ENCODE data around the gene MYCN.

GRCh38 chr2:15938803-15939555 lies 1.4 kb upstream of the MYCN start:
- no peak for TF ChIP-seq EZH2phosphoT487 (conservative IDR thresholded peaks at IDR 0.05; ENCODE audit: low read length)
- TF ChIP-seq, protein P1, sequence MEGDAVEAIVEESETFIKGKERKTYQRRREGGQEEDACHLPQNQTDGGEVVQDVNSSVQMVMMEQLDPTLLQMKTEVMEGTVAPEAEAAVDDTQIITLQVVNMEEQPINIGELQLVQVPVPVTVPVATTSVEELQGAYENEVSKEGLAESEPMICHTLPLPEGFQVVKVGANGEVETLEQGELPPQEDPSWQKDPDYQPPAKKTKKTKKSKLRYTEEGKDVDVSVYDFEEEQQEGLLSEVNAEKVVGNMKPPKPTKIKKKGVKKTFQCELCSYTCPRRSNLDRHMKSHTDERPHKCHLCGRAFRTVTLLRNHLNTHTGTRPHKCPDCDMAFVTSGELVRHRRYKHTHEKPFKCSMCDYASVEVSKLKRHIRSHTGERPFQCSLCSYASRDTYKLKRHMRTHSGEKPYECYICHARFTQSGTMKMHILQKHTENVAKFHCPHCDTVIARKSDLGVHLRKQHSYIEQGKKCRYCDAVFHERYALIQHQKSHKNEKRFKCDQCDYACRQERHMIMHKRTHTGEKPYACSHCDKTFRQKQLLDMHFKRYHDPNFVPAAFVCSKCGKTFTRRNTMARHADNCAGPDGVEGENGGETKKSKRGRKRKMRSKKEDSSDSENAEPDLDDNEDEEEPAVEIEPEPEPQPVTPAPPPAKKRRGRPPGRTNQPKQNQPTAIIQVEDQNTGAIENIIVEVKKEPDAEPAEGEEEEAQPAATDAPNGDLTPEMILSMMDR (IDR thresholded peaks at IDR 0.05; ENCODE audit: insufficient read depth, low read length, poor library complexity, severe bottlenecking): no peak
